GM10847 (cell line): ENCODE data around the gene NGEF.

Source experiments
- POLR2A ChIP-seq: IDR thresholded peaks from 2 replicates; pipeline ENCODE4 v1.6.1; 2011; ENCODE audit not compliant: insufficient read length; ENCODE audit errors: extremely low read depth

The NGEF gene

GRCh38 chr2:233035426-233036161 lies 22.5 kb upstream of the NGEF start:
- TF ChIP-seq POLR2A = no peak

DNA sequence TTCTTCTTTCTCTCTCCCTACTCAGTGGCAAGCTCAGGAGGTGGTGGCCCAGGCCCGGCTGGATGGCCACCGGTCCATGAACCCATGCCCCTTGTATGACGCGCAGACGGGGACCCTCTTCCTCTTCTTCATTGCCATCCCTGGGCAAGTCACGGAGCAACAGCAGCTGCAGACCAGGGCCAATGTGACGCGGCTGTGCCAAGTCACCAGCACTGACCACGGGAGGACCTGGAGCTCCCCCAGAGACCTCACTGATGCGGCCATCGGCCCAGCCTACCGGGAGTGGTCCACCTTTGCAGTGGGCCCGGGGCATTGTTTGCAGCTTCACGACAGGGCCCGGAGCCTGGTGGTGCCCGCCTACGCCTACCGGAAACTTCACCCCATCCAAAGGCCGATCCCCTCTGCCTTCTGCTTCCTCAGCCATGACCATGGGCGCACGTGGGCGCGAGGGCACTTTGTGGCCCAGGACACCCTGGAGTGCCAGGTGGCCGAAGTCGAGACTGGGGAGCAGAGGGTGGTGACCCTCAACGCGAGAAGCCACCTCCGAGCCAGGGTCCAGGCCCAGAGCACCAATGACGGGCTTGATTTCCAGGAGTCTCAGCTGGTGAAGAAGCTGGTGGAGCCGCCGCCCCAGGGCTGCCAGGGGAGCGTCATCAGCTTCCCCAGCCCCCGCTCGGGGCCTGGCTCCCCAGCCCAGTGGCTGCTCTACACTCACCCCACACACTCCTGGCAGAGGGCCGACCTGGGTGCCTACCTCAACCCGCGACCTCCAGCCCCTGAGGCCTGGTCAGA lies 21.2 kb upstream of the NGEF start:
- no peak for TF ChIP-seq POLR2A

DNA sequence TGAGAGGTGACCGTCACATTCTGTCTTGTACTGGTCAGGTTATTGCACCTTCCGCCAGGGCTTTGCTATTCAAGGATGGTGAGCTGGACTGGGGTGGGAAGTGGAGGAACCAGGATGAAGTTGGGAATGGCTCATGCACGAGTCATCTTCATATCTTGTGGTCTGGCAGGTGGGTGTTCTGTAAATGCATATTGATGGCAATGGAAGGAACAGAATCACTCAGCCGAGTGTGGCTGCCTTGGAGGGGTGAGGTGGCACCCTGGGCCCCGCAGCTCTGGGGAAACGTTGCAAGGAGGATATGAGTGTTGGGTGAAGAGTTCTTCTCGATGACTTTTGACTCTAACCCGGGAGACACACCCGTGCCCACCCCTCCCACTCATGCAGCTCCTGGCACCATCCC lies 20.6 kb upstream of the NGEF start:
- no peak for TF ChIP-seq POLR2A

- no peak for TF ChIP-seq POLR2A
Observed at GRCh38 chr2:233032551-233033320, 19.7 kb upstream of the NGEF start, which contains the start of gene NEU2. NEU2 (plus strand) TSS chr2:233032672; CDS start chr2:233032672, 0 bp downstream.

GRCh38 chr2:233031556-233032500 lies 18.8 kb upstream of the NGEF start:
- no peak for TF ChIP-seq POLR2A

GRCh38 chr2:233029321-233029720 lies 16.3 kb upstream of the NGEF start:
- TF ChIP-seq POLR2A = no peak

DNA sequence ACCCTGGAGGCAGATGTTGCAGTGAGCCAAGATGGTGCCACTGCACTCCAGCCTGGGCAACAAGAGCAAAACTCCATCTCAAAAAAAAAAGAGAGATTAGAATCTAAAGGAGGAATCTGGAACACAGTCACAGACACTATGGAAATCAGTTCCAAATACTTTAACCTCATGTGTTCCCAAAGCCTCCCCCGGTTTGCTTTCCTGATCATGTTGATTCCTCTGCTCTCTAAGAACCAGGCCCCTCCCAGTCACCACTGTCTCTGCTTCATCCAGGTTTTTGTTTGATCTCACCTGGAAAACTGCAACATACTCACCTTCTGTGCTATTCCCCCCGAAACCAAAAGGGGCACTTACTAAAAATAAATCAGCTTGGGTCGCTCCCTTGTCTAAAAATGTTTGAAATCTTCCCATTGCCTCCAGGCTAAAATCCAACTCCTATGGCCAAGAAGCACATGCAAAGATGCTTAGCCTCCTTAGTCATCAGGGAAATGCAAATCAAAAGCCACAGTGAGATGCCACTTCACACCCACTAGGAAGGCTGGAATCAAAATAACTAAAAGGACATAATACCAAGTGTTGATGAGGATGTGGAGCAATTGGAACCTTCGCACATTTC lies 13.2 kb upstream of the NGEF start:
- no peak for TF ChIP-seq POLR2A

GRCh38 chr2:233025706-233026105 lies 12.7 kb upstream of the NGEF start:
- TF ChIP-seq POLR2A = no peak

- no peak for TF ChIP-seq POLR2A
Observed at GRCh38 chr2:233023761-233024410, 10.8 kb upstream of the NGEF start.

DNA sequence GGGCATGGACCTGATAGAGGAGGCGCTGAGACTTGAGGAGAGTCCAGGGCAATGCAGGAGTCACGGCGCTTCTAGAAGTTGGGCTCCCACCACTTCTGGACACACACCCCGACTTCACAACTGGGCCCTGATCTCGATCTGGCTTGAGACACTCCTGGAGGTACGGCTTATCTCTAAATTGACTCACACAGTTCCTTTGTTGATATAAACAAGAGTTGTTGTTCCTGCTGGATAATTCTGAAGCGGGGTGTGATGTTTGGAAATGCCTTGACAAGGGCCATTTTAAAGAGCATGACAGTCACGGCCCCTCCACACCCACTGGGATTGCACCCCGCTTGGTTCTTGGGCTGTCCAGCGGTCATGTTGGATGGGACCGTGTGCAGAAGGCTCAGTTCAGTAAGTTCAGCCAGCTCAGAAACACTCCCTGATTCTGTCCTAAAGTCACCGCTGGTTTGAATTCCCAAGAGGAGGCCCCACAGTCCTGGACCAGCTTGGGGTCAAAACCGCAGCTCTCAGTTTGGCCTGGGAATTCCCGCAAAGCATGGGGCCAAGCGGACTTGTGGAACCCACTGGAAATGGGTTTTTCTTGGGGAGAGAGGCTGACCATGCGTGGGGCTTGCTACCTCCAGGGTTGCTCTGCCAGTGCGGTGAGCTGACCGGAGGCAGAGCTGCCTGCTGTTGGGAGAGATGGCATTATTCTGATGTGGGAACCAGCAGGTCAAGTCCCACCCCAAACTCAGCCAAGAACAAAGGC lies 10.1 kb upstream of the NGEF start:
- no peak for TF ChIP-seq POLR2A

DNA sequence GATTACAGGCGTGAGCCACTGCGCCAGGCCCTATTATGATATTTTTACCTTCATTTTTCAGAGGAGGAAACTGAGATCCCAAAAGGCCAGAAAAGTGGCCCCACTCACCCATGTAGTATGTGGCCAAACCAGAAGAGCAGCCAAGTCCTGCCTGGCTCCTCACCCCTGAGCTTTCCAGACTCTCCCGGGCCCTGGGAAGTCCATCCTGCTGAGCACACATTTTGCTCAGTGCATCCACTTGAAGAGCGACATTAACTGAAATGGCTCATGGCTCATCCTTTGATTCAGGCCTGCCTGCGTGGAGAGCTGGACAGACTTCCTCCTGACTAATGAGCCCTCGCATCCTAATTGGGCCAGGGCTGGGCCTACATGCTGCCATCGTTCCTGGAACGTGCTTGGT lies 9.5 kb upstream of the NGEF start:
- TF ChIP-seq POLR2A = no peak

- TF ChIP-seq POLR2A = no peak
Observed at GRCh38 chr2:233021771-233022170, 8.7 kb upstream of the NGEF start.

GRCh38 chr2:233020454-233020853 lies 7.4 kb upstream of the NGEF start:
- TF ChIP-seq POLR2A = no peak
